ENCODE data around the gene FGF21. TPM values are rescaled to one million over a fixed set of nuclear protein-coding genes. Genes with fewer than 3 reads are reported as not detected.
"Not testable (repeated sequence)": the region's sequence is repeated elsewhere in the genome, so short reads cannot be mapped to it uniquely, and the experiment has no call there.

Gene FGF21
- total RNA-seq, 1 experiment from 2014 or later: not detected

- DNase-seq: no peak
- H3K27ac ChIP-seq (ENCODE audit: low read length): no peak overlapping the region
- H3K4me1 ChIP-seq (ENCODE audit: low read length): peaks cover 28% of the 10 kb centered on the region
- H3K79me2 ChIP-seq (ENCODE audit: low read length): peaks cover 9% of the 10 kb centered on the region; the same call in 1 of the 2 replicates
- H2AFZ ChIP-seq (ENCODE audit: low read length): no peak overlapping the region
- peaks cover 5% of the 10 kb centered on the region for H3K9me3 ChIP-seq (ENCODE audit: low read length)
- no peaks in the 10 kb centered on the region for H3K27me3 ChIP-seq (ENCODE audit: low read length)
- no peaks in the 10 kb centered on the region for H4K20me1 ChIP-seq (ENCODE audit: insufficient read depth, low read depth, low read length)
- H3K4me2 ChIP-seq (ENCODE audit: low read depth, low read length, poor library complexity, severe bottlenecking): peak overlapping the region; percentile 100
- H3K9ac ChIP-seq (ENCODE audit: low read length): peak overlapping the region; percentile 96
- H3K9me2 ChIP-seq (replicated peaks; ENCODE audit: insufficient read depth, low read length): no peaks in the 10 kb centered on the region
- H3K4me3 ChIP-seq (ENCODE audit: low read length): peak overlapping the region; percentile 80; the same call in 1 of the 2 replicates
- no peaks in the 10 kb centered on the region for H3K36me3 ChIP-seq (ENCODE audit: insufficient read depth, low read length)
Measured at GRCh38 chr19:48715681-48716171, 39.6 kb upstream of the FGF21 start.

GRCh38 chr19:48716562-48717291 is 38.6 kb upstream of the FGF21 start:
- no peak overlapping the region for H3K4me2 ChIP-seq (ENCODE audit: low read depth, low read length, poor library complexity, severe bottlenecking)

GRCh38 chr19:48718106-48718505 is 37.2 kb upstream of the FGF21 start:
- H3K9ac ChIP-seq (ENCODE audit: low read length); H3K4me2 ChIP-seq (ENCODE audit: low read depth, low read length, poor library complexity, severe bottlenecking): not testable (repeated sequence)

More at GRCh38 chr19:48716562-48717291, 38.6 kb upstream of the FGF21 start:
- Histone ChIP-seq H3K27me3 (ENCODE audit: low read length) (no peaks in the 10 kb centered on the region), H2AFZ (ENCODE audit: low read length) (no peak overlapping the region), H3K4me3 (ENCODE audit: low read length) (no peak overlapping the region), H3K9me3 (ENCODE audit: low read length) (no peaks in the 10 kb centered on the region), H3K4me1 (ENCODE audit: low read length) (peaks cover 32% of the 10 kb centered on the region), H3K79me2 (ENCODE audit: low read length) (peaks cover 9% of the 10 kb centered on the region; the same call in 1 of the 2 replicates), H3K9me2 (replicated peaks; ENCODE audit: insufficient read depth, low read length) (no peaks in the 10 kb centered on the region), H4K20me1 (ENCODE audit: insufficient read depth, low read depth, low read length) (no peaks in the 10 kb centered on the region), H3K27ac (ENCODE audit: low read length) (no peak overlapping the region), H3K36me3 (ENCODE audit: insufficient read depth, low read length) (no peaks in the 10 kb centered on the region), H3K9ac (ENCODE audit: low read length) (no peak overlapping the region)
- no peak for DNase-seq

GRCh38 chr19:48718711-48719231 is 36.6 kb upstream of the FGF21 start:
- Histone ChIP-seq H3K4me3 (ENCODE audit: low read length) (no peak overlapping the region), H3K4me2 (ENCODE audit: low read depth, low read length, poor library complexity, severe bottlenecking) (no peak overlapping the region), H4K20me1 (ENCODE audit: insufficient read depth, low read depth, low read length) (no peaks in the 10 kb centered on the region), H3K9ac (ENCODE audit: low read length) (no peak overlapping the region), H3K27me3 (ENCODE audit: low read length) (no peaks in the 10 kb centered on the region), H3K9me2 (replicated peaks; ENCODE audit: insufficient read depth, low read length) (no peaks in the 10 kb centered on the region), H3K27ac (ENCODE audit: low read length) (no peak overlapping the region), H3K36me3 (ENCODE audit: insufficient read depth, low read length) (no peaks in the 10 kb centered on the region), H2AFZ (ENCODE audit: low read length) (no peak overlapping the region), H3K4me1 (ENCODE audit: low read length) (peaks cover 24% of the 10 kb centered on the region), H3K79me2 (ENCODE audit: low read length) (no peaks in the 10 kb centered on the region), H3K9me3 (ENCODE audit: low read length) (no peaks in the 10 kb centered on the region)
- DNase-seq: no peak

More at GRCh38 chr19:48718106-48718505, 37.2 kb upstream of the FGF21 start:
- H4K20me1 ChIP-seq (ENCODE audit: insufficient read depth, low read depth, low read length); H3K27me3 ChIP-seq (ENCODE audit: low read length); H3K9me2 ChIP-seq (replicated peaks; ENCODE audit: insufficient read depth, low read length); H3K4me3 ChIP-seq (ENCODE audit: low read length); H3K79me2 ChIP-seq (ENCODE audit: low read length); H3K9me3 ChIP-seq (ENCODE audit: low read length); DNase-seq; H3K36me3 ChIP-seq (ENCODE audit: insufficient read depth, low read length); H2AFZ ChIP-seq (ENCODE audit: low read length); H3K27ac ChIP-seq (ENCODE audit: low read length): not testable (repeated sequence)
- peaks cover 27% of the 10 kb centered on the region for H3K4me1 ChIP-seq (ENCODE audit: low read length)

- Histone ChIP-seq H3K9me3 (ENCODE audit: low read length) (no peaks in the 10 kb centered on the region), H3K4me3 (ENCODE audit: low read length) (peak within 1 kb of the TSS; percentile 66), H3K9me2 (replicated peaks; ENCODE audit: insufficient read depth, low read length) (no peaks in the 10 kb centered on the region), H4K20me1 (ENCODE audit: insufficient read depth, low read depth, low read length) (no peaks in the 10 kb centered on the region), H3K4me2 (ENCODE audit: low read depth, low read length, poor library complexity, severe bottlenecking) (peak within 1 kb of the TSS; percentile 78), H3K27ac (ENCODE audit: low read length) (peak within 1 kb of the TSS; percentile 62; the same call in 1 of the 2 replicates), H3K27me3 (ENCODE audit: low read length) (no peaks in the 10 kb centered on the region), H3K36me3 (ENCODE audit: insufficient read depth, low read length) (no peaks in the 10 kb centered on the region), H2AFZ (ENCODE audit: low read length) (peak within 1 kb of the TSS; percentile 22; the same call in 1 of the 2 replicates), H3K79me2 (ENCODE audit: low read length) (no peaks in the 10 kb centered on the region), H3K4me1 (ENCODE audit: low read length) (peaks cover 23% of the 10 kb centered on the region), H3K9ac (ENCODE audit: low read length) (peak within 1 kb of the TSS; percentile 71)
- no peak for DNase-seq
Measured at GRCh38 chr19:48719263-48720171, 35.8 kb upstream of the FGF21 start, which contains the start of gene MAMSTR. Gene MAMSTR, minus strand, starts transcription at chr19:48719725. Its CDS starts 694 bp downstream, at chr19:48719031.

- H3K4me2 ChIP-seq (ENCODE audit: low read depth, low read length, poor library complexity, severe bottlenecking): peak overlapping the region; percentile 78
- H3K9me3 ChIP-seq (ENCODE audit: low read length): no peaks in the 10 kb centered on the region
- H3K27me3 ChIP-seq (ENCODE audit: low read length): no peaks in the 10 kb centered on the region
- no peaks in the 10 kb centered on the region for H3K36me3 ChIP-seq (ENCODE audit: insufficient read depth, low read length)
- DNase-seq: no peak
- H2AFZ ChIP-seq (ENCODE audit: low read length): peak overlapping the region; percentile 22; the same call in 1 of the 2 replicates
- no peaks in the 10 kb centered on the region for H3K9me2 ChIP-seq (replicated peaks; ENCODE audit: insufficient read depth, low read length)
- peaks cover 16% of the 10 kb centered on the region for H3K4me1 ChIP-seq (ENCODE audit: low read length)
- peak overlapping the region; percentile 66 for H3K4me3 ChIP-seq (ENCODE audit: low read length)
- no peaks in the 10 kb centered on the region for H4K20me1 ChIP-seq (ENCODE audit: insufficient read depth, low read depth, low read length)
- H3K79me2 ChIP-seq (ENCODE audit: low read length): no peaks in the 10 kb centered on the region
- peak overlapping the region; percentile 62; the same call in 1 of the 2 replicates for H3K27ac ChIP-seq (ENCODE audit: low read length)
- peak overlapping the region; percentile 71 for H3K9ac ChIP-seq (ENCODE audit: low read length)
Measured at GRCh38 chr19:48720251-48720612, 35.1 kb upstream of the FGF21 start.

- Histone ChIP-seq H3K9ac (ENCODE audit: low read length) (peak overlapping the region; percentile 71), H3K79me2 (ENCODE audit: low read length) (no peaks in the 10 kb centered on the region), H3K36me3 (ENCODE audit: insufficient read depth, low read length) (no peaks in the 10 kb centered on the region), H3K27ac (ENCODE audit: low read length) (peak overlapping the region; percentile 62), H3K4me3 (ENCODE audit: low read length) (peak overlapping the region; percentile 66), H3K9me2 (replicated peaks; ENCODE audit: insufficient read depth, low read length) (no peaks in the 10 kb centered on the region), H3K27me3 (ENCODE audit: low read length) (no peaks in the 10 kb centered on the region), H3K4me1 (ENCODE audit: low read length) (peaks cover 11% of the 10 kb centered on the region), H4K20me1 (ENCODE audit: insufficient read depth, low read depth, low read length) (no peaks in the 10 kb centered on the region), H2AFZ (ENCODE audit: low read length) (peak overlapping the region; percentile 83; the same call in 1 of the 2 replicates), H3K4me2 (ENCODE audit: low read depth, low read length, poor library complexity, severe bottlenecking) (peak overlapping the region; percentile 78), H3K9me3 (ENCODE audit: low read length) (peaks cover under 1% of the 10 kb centered on the region)
- DNase-seq: peak; percentile 99
Measured at GRCh38 chr19:48720613-48721296, 34.6 kb upstream of the FGF21 start.
